Stromal cell of bone marrow (primary cell): ENCODE measurements around the gene PRR12.

ENCODE experiments used
- DNase-seq: peaks from one replicate; pipeline ENCODE4 v3.0.0-alpha.2; 2012; ENCODE audit warnings: low read depth

Gene PRR12

GRCh38 chr19:49667473-49667872 is 76.5 kb downstream of the PRR12 start:
- no peak for DNase-seq

GRCh38 chr19:49669516-49669915 is 78.5 kb downstream of the PRR12 start:
- no peak for DNase-seq

GRCh38 chr19:49672131-49672919 is 81.3 kb downstream of the PRR12 start:
- no peak for DNase-seq
